ENCODE results near the gene ATG9B. TPM values are rescaled to one million over a fixed set of nuclear protein-coding genes. Genes with fewer than 3 reads are reported as not detected.

ATG9B gene
- total and polyA plus RNA-seq, 9 of the 15 experiments (the other 6 are each of a cell fraction or from before 2014, with no cell fraction given), result 0.29 to 8.0 (median 2.1) TPM

- in situ Hi-C loops (cut with MboI), result no loop called here
- Histone ChIP-seq H3K27me3 (ENCODE audit: control insufficient read depth in 2 of 2, insufficient read depth in 2 of 2, low read length in 2 of 2) (no peaks in the 10 kb centered on the region), H3K4me2 (ENCODE audit: insufficient read depth, low read length) (no peak overlapping the region), H3K9me1 (ENCODE audit: control insufficient read depth, insufficient read depth, low read length) (no peaks in the 10 kb centered on the region), H3K79me2 (ENCODE audit: control insufficient read depth, insufficient read depth, low read length) (no peaks in the 10 kb centered on the region), H3K9ac (ENCODE audit: insufficient read depth in 1 of 2, low read depth in 2 of 2, low read length in 2 of 2) (no peak overlapping the region), H4K20me1 (replicated peaks; ENCODE audit: control insufficient read depth, insufficient read depth, low read length) (peaks cover 5% of the 10 kb centered on the region; the same call in 1 of the 2 replicates), H3K4me1 (replicated peaks in 1 of 2; ENCODE audit: control insufficient read depth in 2 of 2, insufficient read depth in 2 of 2, low read length in 2 of 2) (peaks cover 51 to 53% of the 10 kb centered on the region in 2 experiments), H2AFZ (ENCODE audit: low read depth, low read length) (no peak overlapping the region), H3K4me3 (no peak overlapping the region), H3K9me3 (replicated peaks; ENCODE audit: control insufficient read depth, insufficient read depth, low read depth, low read length) (no peaks in the 10 kb centered on the region; the same call in 1 of the 2 replicates), H3K27ac (ENCODE audit: extremely low read depth, low read depth, low read length) (no peak overlapping the region), H3K36me3 (ENCODE audit: control insufficient read depth, insufficient read depth, low read length) (no peaks in the 10 kb centered on the region)
- FAIRE-seq (no peak), DNase-seq (ENCODE audit: extremely low read depth in 1 of 4, low spot score in 3 of 4) (no peak), ATAC-seq (no peak)
- CTCF ChIA-PET (ENCODE audit: low intra/inter-chr PET ratio), result no interaction called here
- POLR2A ChIA-PET, result interaction anchor here (0.5 to 1.5 kb wide), 8 partner anchors 8 to 1101 kb away, joined by 3 to 7 read pairs (median 3); no protein-coding TSS in a partner anchor
- 33% methylated on average over 5 of the region's 6 CpGs for WGBS (ENCODE audit: insufficient coverage, low coverage, missing lambda C conversion rate)
- intact Hi-C loops (cut with micrococcal nuclease), result loop anchor here (10.0 kb wide), 1 partner anchor 677 kb away; no protein-coding TSS in a partner anchor
- BruUV-seq (replicated peaks), result no TSS peak
- no peak for TF ChIP-seq OTX1 (CRISPR knock-in tag; IDR thresholded peaks at IDR 0.05)
- no peak for TF ChIP-seq ZNF717 (CRISPR knock-in tag; IDR thresholded peaks at IDR 0.05)
- no peak for TF ChIP-seq ZNF511 (CRISPR knock-in tag; IDR thresholded peaks at IDR 0.05)
- no peak for TF ChIP-seq TARDBP (IDR thresholded peaks at IDR 0.05)
- no peak for TF ChIP-seq U2AF2 (optimal IDR thresholded peaks at IDR 0.05; ENCODE audit: low read depth, low read length)
- TF ChIP-seq ATF3 (IDR thresholded peaks at IDR 0.05), result peak; percentile 77
- no peak for TF ChIP-seq ATF3 (CRISPR knock-in tag; conservative IDR thresholded peaks at IDR 0.05)
- TF ChIP-seq YY1 (IDR thresholded peaks at IDR 0.05; ENCODE audit: borderline replicate concordance in 1 of 3, control insufficient read depth in 1 of 3, extremely low read depth in 1 of 3, insufficient read depth in 3 of 3, insufficient read length in 1 of 3, insufficient replicate concordance in 2 of 3, low read depth in 1 of 3, low read length in 2 of 3), result peak in 2 of 3 experiments; percentile 4 to 57
- no peak for TF ChIP-seq NFYB (IDR thresholded peaks at IDR 0.05; ENCODE audit: extremely low read depth, insufficient read length)
- no peak for TF ChIP-seq AFF4 (CRISPR knock-in tag; IDR thresholded peaks at IDR 0.05)
- TF ChIP-seq ZNF778 (CRISPR knock-in tag; IDR thresholded peaks at IDR 0.05), result no peak
- 0 out of 2 replicates have a peak, but pooled peaks have one; percentile 49 for TF ChIP-seq ZNF384 (IDR thresholded peaks at IDR 0.05; ENCODE audit: low read depth, low read length)
These were observed 32.1 kb downstream of the ATG9B start for GRCh38 chr7:150992051-150992640.
